ENCODE results near the gene IGF1R.

The IGF1R gene

DNA sequence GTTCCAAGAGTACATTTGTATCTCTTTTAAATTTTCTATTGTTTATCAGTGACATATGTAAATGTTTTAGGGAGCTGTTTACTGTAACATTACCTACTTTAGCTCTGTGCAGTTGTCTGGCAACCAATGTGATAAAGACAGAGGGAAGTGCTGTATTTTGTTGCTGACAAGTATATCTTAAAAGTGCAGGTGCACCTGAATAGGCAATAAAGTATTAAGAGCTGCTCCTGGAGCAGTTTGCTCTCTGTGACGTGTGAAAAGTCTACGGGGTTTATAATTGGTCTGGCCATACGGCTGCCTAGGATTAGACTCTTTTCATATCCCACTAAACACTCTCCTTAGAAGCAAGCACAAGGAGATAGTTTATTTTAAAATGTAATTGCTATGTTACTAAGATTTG lies 178.3 kb downstream of the IGF1R start:
- Histone ChIP-seq H3K4me3 (ENCODE audit: low read length) (no peak overlapping the region), H3K9ac (ENCODE audit: low read length) (no peak overlapping the region), H3K9me3 (ENCODE audit: control insufficient read depth, low read length) (peaks cover 20% of the 10 kb centered on the region), H3K4me1 (ENCODE audit: control insufficient read depth, insufficient read depth, low read length) (no peaks in the 10 kb centered on the region), H3K36me3 (ENCODE audit: control insufficient read depth, insufficient read depth, low read length) (no peaks in the 10 kb centered on the region), H3K27me3 (ENCODE audit: control insufficient read depth, insufficient read depth, low read length) (no peaks in the 10 kb centered on the region)

DNA sequence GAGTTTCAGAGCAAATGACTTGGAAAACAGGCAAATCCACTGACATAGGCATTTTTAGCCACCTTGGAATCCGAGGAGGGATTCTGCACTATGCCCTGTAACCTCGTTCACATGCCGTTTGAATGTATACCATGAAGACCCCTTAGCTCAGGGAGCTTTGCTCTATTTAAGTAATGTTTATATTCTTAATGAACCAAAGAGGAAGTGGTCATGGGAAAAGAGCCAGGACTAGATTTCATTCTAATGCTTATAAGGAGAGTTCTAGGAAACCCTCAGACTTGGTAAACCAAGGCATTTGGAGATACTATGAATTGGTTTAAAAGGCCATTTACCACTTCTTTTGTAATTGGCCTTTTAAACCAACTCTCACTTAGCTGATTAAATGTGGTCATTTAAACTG lies 178.9 kb downstream of the IGF1R start:
- Histone ChIP-seq H3K9ac (ENCODE audit: low read length) (no peak overlapping the region), H3K4me3 (ENCODE audit: low read length) (no peak overlapping the region), H3K27me3 (ENCODE audit: control insufficient read depth, insufficient read depth, low read length) (no peaks in the 10 kb centered on the region), H3K36me3 (ENCODE audit: control insufficient read depth, insufficient read depth, low read length) (no peaks in the 10 kb centered on the region), H3K9me3 (ENCODE audit: control insufficient read depth, low read length) (peaks cover 21% of the 10 kb centered on the region), H3K4me1 (ENCODE audit: control insufficient read depth, insufficient read depth, low read length) (no peaks in the 10 kb centered on the region)

DNA sequence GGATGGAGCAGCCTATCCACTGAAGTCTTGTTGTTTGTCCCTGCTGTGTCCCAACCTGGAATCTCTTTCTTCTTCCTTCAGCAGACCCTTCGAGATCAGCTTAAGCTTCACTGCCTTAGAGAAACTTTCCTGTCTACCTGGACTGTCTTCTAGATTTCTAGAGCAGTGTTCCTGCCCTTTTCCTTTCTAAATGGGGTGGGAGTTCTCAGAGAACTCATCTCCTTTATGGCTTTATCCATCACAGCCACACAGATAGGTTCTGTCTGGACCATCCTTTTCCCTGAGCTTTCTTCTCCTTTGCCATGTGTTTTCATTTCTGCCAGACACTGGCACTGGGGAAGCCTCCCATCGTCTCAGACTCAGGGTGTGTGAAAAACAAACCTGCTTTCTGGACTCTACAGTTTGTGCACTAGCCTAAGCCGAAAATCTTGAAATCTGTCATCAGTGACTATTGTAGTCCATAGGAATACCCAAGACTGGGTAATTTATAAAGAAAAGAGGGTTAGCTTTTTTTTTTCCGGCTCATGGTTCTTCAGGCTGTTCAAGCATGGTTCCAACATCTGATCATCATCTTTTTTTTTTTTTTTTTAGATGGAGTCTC lies 181.8 kb downstream of the IGF1R start:
- H3K4me3 ChIP-seq (ENCODE audit: low read length): no peak overlapping the region
- H3K27me3 ChIP-seq (ENCODE audit: control insufficient read depth, insufficient read depth, low read length): no peaks in the 10 kb centered on the region
- peaks cover 21% of the 10 kb centered on the region for H3K9me3 ChIP-seq (ENCODE audit: control insufficient read depth, low read length)
- no peaks in the 10 kb centered on the region for H3K4me1 ChIP-seq (ENCODE audit: control insufficient read depth, insufficient read depth, low read length)
- H3K9ac ChIP-seq (ENCODE audit: low read length): no peak overlapping the region
- H3K36me3 ChIP-seq (ENCODE audit: control insufficient read depth, insufficient read depth, low read length): no peaks in the 10 kb centered on the region

DNA sequence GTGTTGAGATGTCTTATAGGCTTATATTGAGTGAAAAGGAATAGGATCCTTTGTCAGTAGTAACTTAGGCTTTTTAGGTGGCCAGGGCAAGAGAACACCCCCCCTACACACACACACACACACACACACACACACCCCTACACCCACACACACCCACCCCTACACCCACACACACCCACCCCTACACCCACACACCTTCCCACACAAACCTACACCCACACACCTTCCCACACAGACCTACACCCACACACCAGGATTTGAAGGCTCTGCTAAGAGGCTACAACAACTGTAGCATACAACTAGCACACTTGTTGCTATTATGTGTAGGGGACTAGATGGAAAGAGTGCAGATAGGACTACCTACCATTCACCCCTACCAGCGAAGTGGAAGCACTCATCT lies 186.6 kb downstream of the IGF1R start:
- no peak overlapping the region for H3K9ac ChIP-seq (ENCODE audit: low read length)
- no peak overlapping the region for H3K4me3 ChIP-seq (ENCODE audit: low read length)
- no peaks in the 10 kb centered on the region for H3K36me3 ChIP-seq (ENCODE audit: control insufficient read depth, insufficient read depth, low read length)
- H3K9me3 ChIP-seq (ENCODE audit: control insufficient read depth, low read length): peaks cover 15% of the 10 kb centered on the region
- H3K27me3 ChIP-seq (ENCODE audit: control insufficient read depth, insufficient read depth, low read length): no peaks in the 10 kb centered on the region
- H3K4me1 ChIP-seq (ENCODE audit: control insufficient read depth, insufficient read depth, low read length): no peaks in the 10 kb centered on the region

DNA sequence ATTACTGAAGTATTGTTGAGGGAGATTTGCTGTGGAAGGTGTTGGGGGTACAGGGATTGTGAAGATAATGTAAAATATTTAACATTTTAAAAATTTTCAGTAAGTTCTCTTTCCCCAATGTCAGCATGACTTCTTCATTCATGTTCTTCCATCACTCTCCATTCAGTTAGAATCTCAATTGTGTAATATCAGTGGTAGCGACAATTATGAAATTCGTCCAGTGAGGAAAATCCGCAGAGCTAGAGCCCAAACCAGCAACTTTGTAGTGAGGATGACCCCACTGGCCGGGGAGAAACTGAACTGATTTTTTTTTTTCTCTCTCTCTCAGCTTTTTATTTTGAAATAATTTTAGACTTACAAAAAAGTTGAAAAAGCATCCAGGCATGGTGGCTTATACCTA lies 187.5 kb downstream of the IGF1R start:
- Histone ChIP-seq H3K4me3 (ENCODE audit: low read length) (no peak overlapping the region), H3K36me3 (ENCODE audit: control insufficient read depth, insufficient read depth, low read length) (no peaks in the 10 kb centered on the region), H3K9me3 (ENCODE audit: control insufficient read depth, low read length) (peaks cover 9% of the 10 kb centered on the region)

DNA sequence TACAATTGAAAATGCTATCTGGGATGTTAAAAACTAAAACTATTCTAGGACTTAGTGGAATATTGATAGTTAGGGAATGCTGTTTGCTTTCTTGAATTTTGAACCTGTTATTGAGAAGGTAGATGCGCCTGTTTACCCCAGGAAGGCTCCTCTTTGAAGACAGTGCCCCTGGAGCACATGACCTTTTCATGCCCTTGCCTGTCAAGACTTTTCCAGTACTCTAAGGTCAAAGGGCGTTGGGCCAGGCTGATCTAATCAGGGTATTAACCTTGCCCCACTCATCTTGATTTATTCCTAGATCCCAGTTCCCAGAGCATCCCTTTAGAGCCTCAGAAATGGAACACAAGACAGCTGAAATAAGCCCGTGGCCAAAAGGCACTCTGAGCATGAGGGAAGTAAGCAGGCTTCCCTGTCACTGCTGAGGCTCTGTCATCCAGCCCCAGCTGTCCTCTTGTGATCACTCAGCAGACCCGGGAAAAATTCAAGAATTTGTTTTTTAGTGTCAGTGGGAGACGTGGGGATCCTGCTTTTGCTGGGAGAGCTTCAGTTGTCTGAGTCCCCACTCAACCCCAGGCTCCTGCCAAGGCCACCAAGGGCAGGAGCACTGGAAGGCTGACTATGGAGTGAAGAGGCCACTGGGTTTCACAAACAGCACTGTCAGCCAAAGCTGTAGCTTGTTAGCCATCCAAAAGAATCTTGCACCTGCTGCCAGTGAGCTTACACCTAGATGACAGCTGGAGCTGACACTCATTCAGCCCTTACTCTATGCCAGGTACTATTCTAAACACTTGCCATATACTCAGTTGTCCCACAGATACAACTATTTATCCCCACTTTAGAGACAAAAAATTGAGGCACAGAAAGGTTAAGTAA lies 190.3 kb downstream of the IGF1R start:
- Histone ChIP-seq H3K4me1 (ENCODE audit: control insufficient read depth, insufficient read depth, low read length) (no peaks in the 10 kb centered on the region), H3K4me3 (ENCODE audit: low read length) (no peak overlapping the region), H3K27me3 (ENCODE audit: control insufficient read depth, insufficient read depth, low read length) (peaks cover 16% of the 10 kb centered on the region), H3K36me3 (ENCODE audit: control insufficient read depth, insufficient read depth, low read length) (no peaks in the 10 kb centered on the region), H3K9ac (ENCODE audit: low read length) (no peak overlapping the region), H3K9me3 (ENCODE audit: control insufficient read depth, low read length) (no peaks in the 10 kb centered on the region)

More for the DNA sequence above, 187.5 kb downstream of the IGF1R start:
- Histone ChIP-seq H3K4me1 (ENCODE audit: control insufficient read depth, insufficient read depth, low read length) (no peaks in the 10 kb centered on the region), H3K9ac (ENCODE audit: low read length) (no peak overlapping the region), H3K27me3 (ENCODE audit: control insufficient read depth, insufficient read depth, low read length) (no peaks in the 10 kb centered on the region)

DNA sequence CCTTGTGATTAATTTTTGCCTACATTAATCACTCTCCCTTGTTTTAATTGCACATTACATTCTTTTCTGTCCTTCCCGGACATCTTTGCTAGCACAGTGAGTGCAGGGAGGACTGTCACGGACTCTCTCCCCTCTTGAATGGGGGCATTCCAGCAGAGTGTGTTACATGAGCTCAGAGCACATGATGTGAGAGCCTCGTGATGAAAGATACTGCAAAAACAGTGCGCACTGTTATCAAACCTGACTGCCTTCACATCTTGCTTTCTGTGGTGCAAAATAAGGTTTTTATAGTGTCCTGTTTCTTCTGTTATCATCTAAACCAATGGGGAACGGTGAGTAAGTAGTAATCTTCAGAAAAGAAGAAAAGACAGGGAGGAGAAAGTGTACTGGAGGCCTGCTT lies 191.7 kb downstream of the IGF1R start:
- no peak overlapping the region for H3K9ac ChIP-seq (ENCODE audit: low read length)
- peaks cover 16% of the 10 kb centered on the region for H3K27me3 ChIP-seq (ENCODE audit: control insufficient read depth, insufficient read depth, low read length)
- H3K4me3 ChIP-seq (ENCODE audit: low read length): no peak overlapping the region
- no peaks in the 10 kb centered on the region for H3K36me3 ChIP-seq (ENCODE audit: control insufficient read depth, insufficient read depth, low read length)
- no peaks in the 10 kb centered on the region for H3K9me3 ChIP-seq (ENCODE audit: control insufficient read depth, low read length)
- H3K4me1 ChIP-seq (ENCODE audit: control insufficient read depth, insufficient read depth, low read length): peaks cover 4% of the 10 kb centered on the region

DNA sequence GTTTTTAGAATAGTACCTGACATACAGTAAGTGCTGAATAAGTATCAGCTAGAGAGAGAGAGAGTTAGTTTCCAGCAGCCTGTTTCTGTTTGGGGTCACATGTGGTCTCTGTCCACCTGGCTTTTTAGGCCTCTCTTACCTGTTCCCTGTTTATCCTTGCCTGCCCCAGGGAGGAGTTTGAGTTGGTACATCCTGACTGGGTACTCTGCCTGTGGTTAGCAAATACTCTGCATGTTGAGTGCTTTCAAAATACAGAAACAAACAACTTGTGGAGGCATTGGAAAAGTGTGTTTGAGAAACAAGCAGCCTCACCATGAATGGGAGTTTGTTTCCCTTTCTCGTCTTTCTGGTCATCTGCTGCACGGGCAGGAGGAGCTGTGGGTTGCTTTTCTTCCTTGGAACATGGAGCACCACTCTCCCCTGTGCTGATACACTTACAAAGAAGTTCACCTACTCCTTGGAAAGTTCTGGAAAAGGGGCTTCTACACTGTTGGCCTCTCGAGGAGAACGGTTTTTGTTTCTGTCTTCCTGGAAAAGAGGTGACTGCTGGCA lies 193.2 kb downstream of the IGF1R start:
- H3K9me3 ChIP-seq (ENCODE audit: control insufficient read depth, low read length): no peaks in the 10 kb centered on the region
- no peak overlapping the region for H3K4me3 ChIP-seq (ENCODE audit: low read length)
- peaks cover 16% of the 10 kb centered on the region for H3K27me3 ChIP-seq (ENCODE audit: control insufficient read depth, insufficient read depth, low read length)
- no peaks in the 10 kb centered on the region for H3K36me3 ChIP-seq (ENCODE audit: control insufficient read depth, insufficient read depth, low read length)
- peaks cover 5% of the 10 kb centered on the region for H3K4me1 ChIP-seq (ENCODE audit: control insufficient read depth, insufficient read depth, low read length)
- no peak overlapping the region for H3K9ac ChIP-seq (ENCODE audit: low read length)

DNA sequence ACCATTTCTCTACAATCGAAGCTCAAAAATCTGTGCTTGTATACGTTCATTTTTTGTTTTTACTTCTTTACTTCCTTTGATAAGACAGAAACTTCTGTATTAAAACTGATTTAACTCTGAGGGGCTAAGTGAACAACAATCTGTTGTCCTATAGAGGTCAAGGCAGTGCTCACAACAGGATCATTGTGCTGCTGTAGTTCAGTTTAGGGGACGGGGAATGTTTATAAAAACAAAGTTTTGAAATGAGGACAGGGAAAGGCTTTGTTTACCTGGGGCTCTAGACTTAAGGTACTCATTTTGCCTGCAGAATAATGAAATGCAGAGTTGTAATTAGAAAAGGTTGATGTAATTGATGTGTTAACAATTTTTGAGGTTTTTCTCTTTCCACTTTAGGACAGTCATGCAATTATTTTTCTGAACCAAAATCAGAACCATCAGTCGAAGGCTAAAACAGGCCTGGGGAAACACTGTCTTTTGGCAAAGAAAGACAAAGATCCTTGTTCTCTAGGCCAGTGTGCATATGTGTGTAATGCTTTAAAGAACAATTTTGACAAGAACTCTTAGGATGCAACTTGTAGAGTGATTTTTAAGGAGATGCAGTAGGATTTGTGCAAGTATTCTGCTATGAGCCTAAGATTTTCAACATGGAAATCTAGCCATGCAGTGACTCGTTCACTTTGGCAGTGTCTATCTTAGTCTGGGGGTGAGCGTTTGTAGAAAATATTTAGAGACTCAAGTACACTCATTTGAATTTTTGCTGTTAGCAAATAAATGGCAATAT lies 194.0 kb downstream of the IGF1R start:
- no peak overlapping the region for H3K4me3 ChIP-seq (ENCODE audit: low read length)
- no peaks in the 10 kb centered on the region for H3K36me3 ChIP-seq (ENCODE audit: control insufficient read depth, insufficient read depth, low read length)
- peaks cover 16% of the 10 kb centered on the region for H3K27me3 ChIP-seq (ENCODE audit: control insufficient read depth, insufficient read depth, low read length)
- no peak overlapping the region for H3K9ac ChIP-seq (ENCODE audit: low read length)
- no peaks in the 10 kb centered on the region for H3K9me3 ChIP-seq (ENCODE audit: control insufficient read depth, low read length)
- H3K4me1 ChIP-seq (ENCODE audit: control insufficient read depth, insufficient read depth, low read length): peaks cover 5% of the 10 kb centered on the region

DNA sequence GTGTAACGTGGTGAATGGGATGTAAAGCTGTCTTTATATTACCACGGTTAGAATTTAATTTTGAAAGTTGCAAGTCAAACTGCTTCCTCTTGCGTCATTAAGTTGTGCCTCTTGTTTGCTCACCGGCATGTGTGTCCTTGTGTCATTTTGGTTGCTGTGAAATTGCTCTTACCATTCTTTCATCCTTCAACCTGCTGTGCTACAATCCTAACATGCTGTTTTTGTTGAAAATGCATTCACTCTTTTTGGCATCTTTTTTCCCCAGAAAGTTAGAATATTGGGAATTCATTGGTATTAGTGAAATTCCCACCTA lies 194.6 kb downstream of the IGF1R start:
- Histone ChIP-seq H3K9me3 (ENCODE audit: control insufficient read depth, low read length) (no peaks in the 10 kb centered on the region), H3K36me3 (ENCODE audit: control insufficient read depth, insufficient read depth, low read length) (no peaks in the 10 kb centered on the region), H3K4me3 (ENCODE audit: low read length) (no peak overlapping the region), H3K4me1 (ENCODE audit: control insufficient read depth, insufficient read depth, low read length) (peaks cover 5% of the 10 kb centered on the region), H3K27me3 (ENCODE audit: control insufficient read depth, insufficient read depth, low read length) (peaks cover 16% of the 10 kb centered on the region), H3K9ac (ENCODE audit: low read length) (no peak overlapping the region)

DNA sequence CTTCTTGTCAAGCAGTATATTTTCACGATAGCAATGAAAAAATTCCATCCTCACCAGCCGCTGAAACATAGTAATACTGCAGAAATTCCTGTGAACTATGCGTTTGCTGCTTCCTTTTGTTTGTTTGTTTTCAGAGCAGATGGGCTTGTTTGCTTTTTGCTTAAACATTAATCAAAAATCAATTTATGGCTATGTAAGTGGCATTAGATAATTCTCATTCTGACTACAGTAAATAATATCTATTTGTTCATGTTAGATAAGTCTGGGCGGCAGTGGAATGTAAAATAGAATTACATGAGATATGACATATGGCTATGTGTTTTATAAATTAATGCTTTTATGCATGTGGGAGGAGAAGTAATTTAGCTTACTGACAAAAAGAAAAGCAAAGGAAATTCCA lies 195.5 kb downstream of the IGF1R start:
- no peaks in the 10 kb centered on the region for H3K9me3 ChIP-seq (ENCODE audit: control insufficient read depth, low read length)
- no peak overlapping the region for H3K4me3 ChIP-seq (ENCODE audit: low read length)
- H3K4me1 ChIP-seq (ENCODE audit: control insufficient read depth, insufficient read depth, low read length): peaks cover 5% of the 10 kb centered on the region
- H3K27me3 ChIP-seq (ENCODE audit: control insufficient read depth, insufficient read depth, low read length): peaks cover 16% of the 10 kb centered on the region
- no peak overlapping the region for H3K9ac ChIP-seq (ENCODE audit: low read length)
- no peaks in the 10 kb centered on the region for H3K36me3 ChIP-seq (ENCODE audit: control insufficient read depth, insufficient read depth, low read length)

DNA sequence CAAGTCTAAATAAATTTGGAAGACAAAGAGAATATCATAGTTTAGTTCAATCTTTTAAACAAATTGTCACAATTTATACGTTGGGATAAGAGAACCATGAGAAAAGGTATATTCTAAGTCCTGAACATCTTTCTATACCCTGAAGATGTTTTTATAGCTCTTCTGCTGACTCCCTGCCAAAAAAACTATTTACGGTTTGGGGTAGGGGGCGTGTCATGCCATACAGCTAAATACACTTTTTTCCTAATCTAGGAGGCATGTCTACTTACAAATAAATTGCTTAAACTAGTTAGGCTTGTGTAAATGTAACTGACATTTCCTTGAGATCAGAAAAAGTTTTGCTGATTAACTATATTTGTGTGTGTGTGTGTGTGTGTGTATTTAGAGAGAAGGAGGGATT lies 195.9 kb downstream of the IGF1R start:
- Histone ChIP-seq H3K9me3 (ENCODE audit: control insufficient read depth, low read length) (no peaks in the 10 kb centered on the region), H3K4me3 (ENCODE audit: low read length) (no peak overlapping the region), H3K4me1 (ENCODE audit: control insufficient read depth, insufficient read depth, low read length) (peaks cover 5% of the 10 kb centered on the region), H3K36me3 (ENCODE audit: control insufficient read depth, insufficient read depth, low read length) (no peaks in the 10 kb centered on the region), H3K27me3 (ENCODE audit: control insufficient read depth, insufficient read depth, low read length) (peaks cover 16% of the 10 kb centered on the region), H3K9ac (ENCODE audit: low read length) (no peak overlapping the region)
